GM12891 (cell line): ENCODE data around the gene STX5.
"Not testable (repeated sequence)": the region's sequence is repeated elsewhere in the genome, so short reads cannot be mapped to it uniquely, and the experiment has no call there.

ENCODE experiments used
- DNase-seq: peaks from one replicate; pipeline ENCODE4 v3.0.0; 2011; ENCODE audit warnings: low spot score; ENCODE audit not compliant: insufficient read length
- FAIRE-seq: peaks from 2 replicates; lab custom pipeline; 2011; peaks lifted over from hg19 to GRCh38; lab: Jason Lieb, UNC
- PAX5 ChIP-seq: IDR thresholded peaks from 2 replicates; pipeline ENCODE4 v1.6.1; 2011; ENCODE audit warnings: low read length, moderate library complexity, mild to moderate bottlenecking; ENCODE audit not compliant: insufficient read depth, severe bottlenecking
- POLR2A ChIP-seq: IDR thresholded peaks from 2 replicates; pipeline ENCODE4 v1.6.1; 2011; ENCODE audit warnings: low read depth, low read length, control low read depth
- POLR2AphosphoS5 ChIP-seq: IDR thresholded peaks from 2 replicates; pipeline ENCODE4 v1.6.1; 2011; ENCODE audit warnings: low read depth, low read length, control low read depth
- POU2F2 ChIP-seq: IDR thresholded peaks from 2 replicates; pipeline ENCODE4 v1.6.1; 2011; ENCODE audit warnings: low read depth, mild to moderate bottlenecking, control low read depth, low read length, moderate library complexity
- SPI1 ChIP-seq: IDR thresholded peaks from 2 replicates; pipeline ENCODE4 v1.6.1; 2011; ENCODE audit warnings: low read depth, low read length, control low read depth
- TAF1 ChIP-seq: IDR thresholded peaks from 2 replicates; pipeline ENCODE4 v1.6.1; 2011; ENCODE audit warnings: low read depth, low read length, control low read depth

STX5 gene

GRCh38 chr11:62863687-62864335 is 32.0 kb upstream of the STX5 start:
- FAIRE-seq (no peak), DNase-seq (no peak)
- TF ChIP-seq POLR2A: no peak
- TF ChIP-seq POU2F2: no peak
- TF ChIP-seq PAX5: no peak
- no peak for TF ChIP-seq POLR2AphosphoS5

DNA sequence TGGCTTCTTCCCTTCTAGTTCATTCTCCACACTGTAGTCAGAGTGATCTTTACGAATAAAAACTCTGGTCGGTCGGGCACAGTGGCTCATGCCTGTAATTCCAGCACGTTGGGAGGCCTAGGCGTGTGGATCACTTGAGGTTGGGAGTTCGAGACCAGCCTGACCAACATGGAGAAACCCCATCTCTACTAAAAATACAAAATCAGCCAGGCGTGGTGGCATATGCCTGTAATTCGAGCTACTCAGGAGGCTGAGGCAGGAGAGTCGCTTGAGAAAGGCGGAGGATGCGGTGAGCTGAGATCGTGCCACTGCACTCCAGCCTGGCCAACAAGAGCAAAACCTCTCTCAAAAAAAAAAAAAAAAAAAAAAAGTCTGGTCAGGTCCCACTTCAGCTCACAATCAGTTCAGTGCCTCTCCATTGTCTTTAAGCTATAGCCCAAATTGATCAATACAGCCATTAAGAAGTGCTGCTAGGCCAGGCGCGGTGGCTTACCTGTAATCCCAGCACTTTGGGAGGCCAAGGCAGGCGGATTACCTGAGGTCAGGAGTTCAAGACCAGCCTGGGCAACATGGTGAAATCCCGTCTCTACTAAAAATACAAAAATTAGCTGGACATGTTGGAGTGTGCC is 29.8 kb upstream of the STX5 start:
- DNase-seq, FAIRE-seq: not testable (repeated sequence)

DNA sequence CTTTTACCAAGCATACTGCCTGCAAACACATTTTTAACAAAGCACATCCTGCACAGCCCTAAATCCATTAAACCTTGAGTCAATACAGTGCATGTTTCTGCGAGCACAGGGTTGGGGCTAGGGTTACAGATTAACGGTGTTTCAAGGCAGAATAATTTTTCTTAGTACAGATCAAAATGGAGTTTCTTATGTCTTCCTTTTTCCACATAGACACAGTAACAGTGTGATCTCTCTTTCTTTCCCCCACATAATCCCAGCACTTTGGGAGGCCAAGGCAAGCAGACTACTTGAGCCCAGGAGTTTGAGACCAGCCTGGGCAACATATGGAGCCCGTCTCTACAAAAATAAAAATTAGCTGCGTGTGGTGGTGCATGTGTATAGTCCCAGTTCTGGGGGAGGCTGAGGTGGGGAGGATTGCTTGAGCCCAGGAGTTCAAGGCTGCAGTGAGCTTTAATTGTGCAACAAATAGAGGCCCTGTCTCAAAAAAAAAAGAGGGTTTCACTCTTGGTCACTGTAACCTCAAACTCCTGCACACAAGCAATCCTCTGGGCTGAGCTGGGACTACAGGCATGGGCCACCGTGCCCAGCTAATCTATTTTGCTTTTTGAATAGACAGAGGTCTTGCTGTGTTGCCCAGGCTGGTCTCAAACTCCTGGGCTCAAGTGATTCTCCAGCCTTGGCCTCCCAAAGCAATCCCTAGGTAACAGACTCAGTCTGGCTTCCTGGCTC is 29.1 kb upstream of the STX5 start:
- DNase-seq: no peak
- no peak for TF ChIP-seq POLR2AphosphoS5
- FAIRE-seq: no peak

- not testable (repeated sequence) for DNase-seq, FAIRE-seq
These were observed 27.4 kb upstream of the STX5 start for GRCh38 chr11:62859281-62859703.

DNA sequence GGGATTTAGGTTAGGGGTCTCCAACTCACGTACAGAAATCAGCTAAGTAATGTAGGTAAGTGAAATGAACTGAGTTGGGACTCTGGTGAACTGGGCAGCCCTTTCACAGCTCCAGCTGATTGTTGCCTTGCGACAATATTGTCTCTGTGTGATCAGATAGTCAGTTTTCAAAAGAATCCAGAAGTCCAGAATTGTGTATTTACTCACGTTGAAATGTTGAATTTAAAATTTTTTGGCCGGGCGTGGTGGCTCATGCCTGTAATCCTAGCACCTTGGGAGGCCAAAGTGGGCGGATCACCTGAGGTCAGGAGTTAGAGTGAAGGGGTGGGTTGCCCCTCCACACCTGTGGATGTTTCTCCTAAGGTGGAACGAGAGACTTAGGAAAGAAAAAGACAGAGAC is 26.4 kb upstream of the STX5 start:
- DNase-seq (no peak), FAIRE-seq (no peak)
- TF ChIP-seq POU2F2: no peak
- no peak for TF ChIP-seq TAF1
- no peak for TF ChIP-seq POLR2AphosphoS5
- TF ChIP-seq SPI1: no peak
- no peak for TF ChIP-seq POLR2A
- no peak for TF ChIP-seq PAX5

DNA sequence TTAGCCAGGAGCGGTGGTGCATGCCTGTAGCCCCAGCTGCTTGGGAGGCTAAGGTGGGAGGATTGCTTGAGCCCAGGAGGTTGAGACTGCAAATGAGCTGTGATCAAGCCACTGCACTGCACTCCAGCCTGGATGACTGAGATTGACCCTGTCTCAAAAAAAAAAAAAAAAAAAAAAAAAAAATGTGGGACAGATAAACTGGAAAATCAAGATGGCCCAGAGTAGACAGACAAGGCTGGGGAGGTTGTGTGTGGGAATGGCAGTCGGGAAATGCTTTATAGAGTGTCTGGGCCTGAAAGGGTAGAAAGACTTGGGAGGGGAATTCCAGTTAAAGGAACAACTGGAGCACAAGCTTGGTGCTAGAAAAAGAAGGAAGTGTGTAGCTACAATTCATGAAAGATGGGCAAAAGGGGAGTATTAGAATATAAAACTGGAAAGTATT is 25.7 kb upstream of the STX5 start:
- FAIRE-seq (no peak), DNase-seq (no peak)
- TF ChIP-seq SPI1 (peak; percentile 49; the same call in 1 of the 2 replicates), POLR2A (no peak)

GRCh38 chr11:62856333-62856895 is 24.6 kb upstream of the STX5 start:
- no peak for DNase-seq
- no peak for FAIRE-seq

DNA sequence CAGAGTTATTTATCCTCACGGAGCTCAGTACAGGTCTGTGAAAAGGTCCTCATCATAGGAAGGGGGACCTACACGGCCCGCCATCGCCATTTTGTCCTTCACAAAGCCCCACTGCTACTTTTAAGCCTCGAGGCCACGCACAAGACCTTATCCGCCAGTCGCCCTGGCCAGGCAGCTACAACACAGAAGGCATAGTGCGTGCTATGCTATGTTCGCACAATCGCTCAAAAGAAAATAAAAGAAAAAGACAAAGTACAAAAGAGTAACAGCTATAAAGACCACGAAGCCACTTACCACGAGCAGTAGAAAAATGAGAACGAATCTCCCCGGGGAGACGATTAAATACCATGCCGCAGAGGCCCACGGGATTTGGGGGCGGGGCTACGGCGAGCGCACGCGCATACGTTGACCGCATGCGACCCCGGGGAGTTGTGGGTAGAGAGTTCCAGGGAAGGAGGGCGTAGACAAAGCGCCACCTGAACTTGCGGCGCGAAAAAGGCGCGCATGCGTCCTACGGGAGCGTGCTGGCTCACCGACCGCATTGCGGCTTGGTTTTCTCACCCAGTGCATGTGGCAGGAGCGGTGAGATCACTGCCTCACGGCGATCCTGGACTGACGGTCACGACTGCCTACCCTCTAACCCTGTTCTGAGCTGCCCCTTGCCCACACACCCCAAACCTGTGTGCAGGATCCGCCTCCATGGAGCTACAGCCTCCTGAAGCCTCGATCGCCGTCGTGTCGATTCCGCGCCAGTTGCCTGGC is 23.9 kb upstream of the STX5 start:
- FAIRE-seq (peak; percentile 99), DNase-seq (peak; percentile 75)
- TF ChIP-seq POLR2A (peak; percentile 100), POLR2AphosphoS5 (peak; percentile 100), TAF1 (peak; percentile 100), POU2F2 (peak; percentile 90), PAX5 (no peak), SPI1 (no peak)

More at GRCh38 chr11:62856333-62856895, 24.6 kb upstream of the STX5 start:
- TF ChIP-seq TAF1: no peak
- no peak for TF ChIP-seq POU2F2
- no peak for TF ChIP-seq PAX5
- TF ChIP-seq SPI1: no peak
- no peak for TF ChIP-seq POLR2AphosphoS5
- TF ChIP-seq POLR2A: no peak

DNA sequence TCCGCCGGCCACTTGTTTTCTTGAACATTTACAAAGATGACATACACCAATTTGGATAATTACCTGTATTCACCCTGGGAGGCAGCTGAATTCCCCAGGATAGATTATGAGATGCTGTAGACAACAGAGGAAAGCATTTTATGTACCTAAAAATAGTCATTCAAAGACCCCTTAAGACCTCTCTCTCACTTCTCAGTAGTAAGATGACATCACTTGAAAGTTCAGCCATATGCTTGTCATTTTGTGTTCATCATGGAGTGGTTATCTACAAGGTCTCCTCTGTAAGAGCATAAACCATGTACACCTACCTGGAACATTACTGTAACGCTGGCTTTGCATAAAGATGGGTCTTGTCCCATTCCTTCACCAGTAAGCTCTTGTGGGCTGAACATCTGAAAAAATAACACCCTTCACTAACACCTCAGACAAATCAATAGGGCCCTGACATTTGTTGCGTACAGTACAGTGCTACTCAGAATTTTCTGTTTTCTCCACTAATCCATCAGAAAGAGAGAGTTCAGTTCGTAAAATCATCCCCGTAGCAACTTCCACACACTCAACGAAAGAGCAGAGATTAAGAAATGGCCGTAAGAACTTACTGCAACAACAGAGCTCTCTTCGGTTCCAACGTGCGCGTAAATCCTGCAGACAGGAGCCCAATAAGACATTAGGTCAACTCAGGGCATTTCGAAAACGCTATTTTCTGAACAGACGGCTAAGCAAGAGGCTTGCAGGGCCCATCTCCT is 23.1 kb upstream of the STX5 start:
- FAIRE-seq (no peak), DNase-seq (no peak)

More for the DNA sequence above, 23.1 kb upstream of the STX5 start:
- no peak for TF ChIP-seq TAF1
- no peak for TF ChIP-seq PAX5
- no peak for TF ChIP-seq SPI1
- peak; percentile 30 for TF ChIP-seq POLR2AphosphoS5
